Endodermal cell (in vitro differentiated cells): Measurements from ENCODE around the gene ASB10. TPM values are rescaled to one million over a fixed set of nuclear protein-coding genes. Genes with fewer than 3 reads are reported as not detected.

Experiments
- DNase-seq: peaks from one replicate; pipeline ENCODE4 v3.0.0-alpha.2; 2017
- H3K27ac ChIP-seq: 2 replicates; pipeline ENCODE4 v1.5.1; 2013; ENCODE audit warnings: mild to moderate bottlenecking, low read depth, low read length, moderate library complexity
- H3K27me3 ChIP-seq: 2 replicates; pipeline ENCODE4 v1.6.1; 2013; ENCODE audit warnings: mild to moderate bottlenecking, low read length, moderate library complexity; ENCODE audit not compliant: insufficient read depth, control insufficient read depth, poor library complexity, severe bottlenecking
- H3K36me3 ChIP-seq: 2 replicates; pipeline ENCODE4 v1.7.0; 2013; ENCODE audit warnings: mild to moderate bottlenecking, low read length, moderate library complexity; ENCODE audit not compliant: control insufficient read depth, insufficient read depth
- H3K4me1 ChIP-seq: one replicate; pipeline ENCODE4 v1.7.0; 2013; ENCODE audit warnings: low read length; ENCODE audit not compliant: control insufficient read depth, insufficient read depth
- H3K4me3 ChIP-seq: 2 replicates; pipeline ENCODE4 v1.5.1; 2013; ENCODE audit warnings: mild to moderate bottlenecking, low read length, moderate library complexity
- H3K9ac ChIP-seq: 2 replicates; pipeline ENCODE4 v1.6.1; 2013; ENCODE audit warnings: mild to moderate bottlenecking, low read length, moderate library complexity; ENCODE audit not compliant: poor library complexity, severe bottlenecking; ENCODE audit errors: extremely low read depth
- H3K9me3 ChIP-seq: 2 replicates; pipeline ENCODE4 v1.6.1; 2013; ENCODE audit warnings: mild to moderate bottlenecking, low read length, moderate library complexity; ENCODE audit not compliant: control insufficient read depth
- H3K27ac Mint-ChIP-seq: 2 replicates; pipeline ENCODE4 v1.8.0; 2020; ENCODE audit warnings: mixed read lengths
- H3K27me3 Mint-ChIP-seq: 2 replicates; pipeline ENCODE4 v1.8.0; 2021; ENCODE audit warnings: mild to moderate bottlenecking, mixed read lengths; ENCODE audit not compliant: insufficient read depth
- H3K36me3 Mint-ChIP-seq: 2 replicates; pipeline ENCODE4 v1.8.0; 2020; ENCODE audit warnings: low read depth, mixed read lengths
- H3K4me1 Mint-ChIP-seq: 2 replicates; pipeline ENCODE4 v1.8.0; 2020; ENCODE audit warnings: mixed read lengths
- H3K4me3 Mint-ChIP-seq: 2 replicates; pipeline ENCODE4 v1.8.0; 2020; ENCODE audit warnings: mild to moderate bottlenecking, moderate library complexity, mixed read lengths
- H3K9me3 Mint-ChIP-seq: 2 replicates; pipeline ENCODE4 v1.8.0; 2020; ENCODE audit warnings: mild to moderate bottlenecking, mixed read lengths
- CTCF ChIP-seq: fragments of 200-600 bp; sonication (generic); conservative IDR thresholded peaks from 2 replicates; pipeline ENCODE4 v1.5.0; 2021; ENCODE audit warnings: antibody characterized with exemption, mild to moderate bottlenecking
- WGBS, 2 experiments: methylation state at CpG; one replicate each; pipeline versions ENCODE4 v1.1.5 to v1.1.7; 2013; ENCODE audit warnings: missing lambda C conversion rate in 2 of 2, mixed read lengths in 1 of 2; ENCODE audit not compliant: insufficient coverage in 1 of 2, insufficient read length in 1 of 2; 5-methylcytosine and 5-hydroxymethylcytosine counted together
- total RNA-seq, 2 donors: library from RNA; stranded (reverse); fragmentation: NEBNext Ultra II Directional in 1 of 2; extraction: Animal tissue kit (Norgen Biotek cat#: 25700) in 1 of 2; gene quantifications; 2 replicates in 1 of 2; 3 replicates in 1 of 2; pipeline ENCODE4 v1.2.1, GENCODE V29; 2021

The ASB10 gene
- total RNA-seq, 2 donors from 2014 or later: not detected

GRCh38 chr7:151185762-151186639, 1.0 kb downstream of the ASB10 start:
- Mint-ChIP-seq H3K4me1 (no peaks in the 10 kb centered on the region), H3K27ac (no peak overlapping the region), H3K27me3 (peaks cover 26% of the 10 kb centered on the region), H3K9me3 (no peaks in the 10 kb centered on the region), H3K36me3 (no peaks in the 10 kb centered on the region), H3K4me3 (no peak overlapping the region)
- H3K27ac ChIP-seq: no peak overlapping the region
- H3K4me3 ChIP-seq: no peak overlapping the region
- no peak overlapping the region for H3K9ac ChIP-seq
- H3K9me3 ChIP-seq: no peaks in the 10 kb centered on the region
- no peak for DNase-seq
- WGBS, 2 experiments: 94 to 100% methylated on average over 3 to 16 of the region's 16 CpGs
- H3K27me3 ChIP-seq: peaks cover 9% of the 10 kb centered on the region
- H3K36me3 ChIP-seq: no peaks in the 10 kb centered on the region
- H3K4me1 ChIP-seq: no peaks in the 10 kb centered on the region
- no peak for TF ChIP-seq CTCF

DNA sequence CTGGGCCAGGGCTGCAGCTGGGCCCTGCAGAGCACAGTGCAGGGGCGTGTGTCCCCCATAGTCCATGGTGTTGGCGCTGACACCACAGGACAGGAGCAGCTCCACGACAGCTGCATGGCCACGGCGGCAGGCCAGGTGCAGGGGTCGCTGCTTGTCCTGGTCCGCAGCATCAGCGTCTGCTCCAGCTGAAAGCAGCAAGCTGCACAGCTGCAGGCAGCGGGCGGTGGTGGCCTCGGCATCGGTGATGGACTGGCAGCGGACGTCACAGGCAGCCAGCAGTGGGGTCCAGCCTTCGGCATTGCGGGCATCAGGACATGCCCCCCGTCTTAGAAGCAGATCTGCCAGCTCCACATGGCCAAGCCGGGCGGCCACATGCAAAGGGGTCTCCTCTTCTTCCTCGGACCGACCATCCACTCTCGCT, 6.0 kb downstream of the ASB10 start:
- Histone ChIP-seq H3K36me3 (no peaks in the 10 kb centered on the region), H3K9ac (no peak overlapping the region), H3K4me3 (no peak overlapping the region), H3K9me3 (no peaks in the 10 kb centered on the region), H3K27ac (no peak overlapping the region), H3K4me1 (no peaks in the 10 kb centered on the region), H3K27me3 (peaks cover 10% of the 10 kb centered on the region)
- Mint-ChIP-seq H3K9me3 (no peaks in the 10 kb centered on the region), H3K4me1 (peaks cover 2% of the 10 kb centered on the region), H3K27me3 (peaks cover 48% of the 10 kb centered on the region), H3K4me3 (no peak overlapping the region), H3K36me3 (no peaks in the 10 kb centered on the region), H3K27ac (no peak overlapping the region)
- no peak for TF ChIP-seq CTCF
- peak; percentile 37 for DNase-seq
- WGBS, 2 experiments: 91% methylated on average over 20 to 22 of the region's 22 CpGs

- H3K9me3 ChIP-seq: no peaks in the 10 kb centered on the region
- no peaks in the 10 kb centered on the region for H3K4me1 ChIP-seq
- Mint-ChIP-seq H3K4me3 (no peak overlapping the region), H3K9me3 (peaks cover under 1% of the 10 kb centered on the region), H3K27me3 (peaks cover 59% of the 10 kb centered on the region), H3K4me1 (peaks cover 2% of the 10 kb centered on the region), H3K27ac (no peak overlapping the region), H3K36me3 (no peaks in the 10 kb centered on the region)
- no peak overlapping the region for H3K27ac ChIP-seq
- 95% methylated on average over 4 of the region's 4 CpGs; no CpG with 5 or more reads in 1 of the 2 experiments for WGBS, 2 experiments
- no peak overlapping the region for H3K9ac ChIP-seq
- H3K36me3 ChIP-seq: no peaks in the 10 kb centered on the region
- H3K27me3 ChIP-seq: peaks cover 10% of the 10 kb centered on the region
- no peak overlapping the region for H3K4me3 ChIP-seq
- no peak for TF ChIP-seq CTCF
- peak; percentile 20 for DNase-seq
Observed at GRCh38 chr7:151179946-151180345, 7.1 kb downstream of the ASB10 start.
